HG02623 (cell line): Measurements from ENCODE around the gene RTN4R.

ENCODE experiments used
- ATAC-seq: cut with Tn5 transposase; IDR thresholded peaks from one replicate; pipeline ENCODE4 v1.9.1; 2021; ENCODE audit warnings: moderate library complexity; ENCODE audit not compliant: unreplicated experiment

The RTN4R gene

GRCh38 chr22:20231514-20232236, 36.4 kb downstream of the RTN4R start:
- ATAC-seq: no peak

GRCh38 chr22:20230777-20231420, 37.2 kb downstream of the RTN4R start:
- ATAC-seq: no peak

DNA sequence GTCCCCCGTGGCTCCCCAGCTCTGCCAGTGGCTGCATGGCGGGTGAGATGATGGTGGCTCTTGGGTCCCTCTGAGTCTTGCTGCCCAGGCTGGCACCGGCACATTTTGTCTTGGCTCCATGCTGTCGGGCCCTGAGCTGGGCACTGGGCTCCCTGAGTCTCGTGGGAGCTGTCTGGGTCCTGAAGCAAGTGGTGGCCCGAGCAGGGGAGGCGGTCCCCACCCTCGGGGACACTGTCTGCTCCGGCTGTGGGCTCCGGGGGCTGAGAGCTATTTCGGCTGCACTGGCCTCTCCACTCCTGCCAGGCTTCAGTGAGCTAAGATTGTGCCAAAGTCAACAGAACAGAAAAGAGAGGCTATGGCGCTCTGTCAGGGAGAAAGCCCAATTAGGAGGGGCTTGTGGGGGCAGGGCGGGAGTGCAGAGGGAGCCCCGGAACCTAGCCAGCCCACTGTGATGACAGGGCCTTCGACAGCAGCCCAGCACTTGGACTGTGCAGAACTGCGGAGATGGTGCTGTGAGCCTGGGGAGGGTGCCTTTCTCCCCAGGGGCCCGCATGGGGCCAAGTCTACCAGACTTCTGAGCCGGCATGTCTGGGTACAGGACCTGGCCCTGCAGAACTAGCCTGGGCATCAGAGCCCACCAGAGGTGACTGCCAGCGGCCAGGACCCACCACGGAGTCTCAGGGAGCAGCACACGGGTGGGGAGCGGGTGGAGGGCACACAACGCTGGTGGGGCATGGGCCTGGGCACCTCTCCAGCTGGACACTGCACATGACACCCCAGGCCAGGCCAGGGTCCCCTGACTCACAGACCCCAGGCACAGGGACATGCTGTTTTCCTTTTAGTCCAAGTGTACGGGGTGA, 38.0 kb downstream of the RTN4R start:
- no peak for ATAC-seq

DNA sequence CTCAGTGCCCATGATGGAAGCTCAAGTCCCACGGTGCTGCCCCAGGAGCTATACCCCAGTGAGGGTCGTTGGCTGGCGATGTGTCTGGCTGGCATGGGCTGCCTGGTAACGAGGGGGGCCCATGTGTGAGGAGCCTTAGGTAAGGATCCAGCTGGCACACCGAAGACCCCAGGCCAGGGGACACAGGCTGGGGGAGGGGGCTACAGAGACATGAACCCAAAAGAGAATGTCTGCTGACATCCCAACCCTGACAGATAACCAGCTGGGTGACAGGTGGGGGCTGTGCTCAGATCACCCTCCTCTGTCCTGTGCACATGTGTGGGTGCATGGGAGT, 39.2 kb downstream of the RTN4R start:
- no peak for ATAC-seq

GRCh38 chr22:20228055-20228938, 39.8 kb downstream of the RTN4R start:
- ATAC-seq: no peak

- ATAC-seq: no peak
Measured at GRCh38 chr22:20227363-20227762, 40.8 kb downstream of the RTN4R start.

DNA sequence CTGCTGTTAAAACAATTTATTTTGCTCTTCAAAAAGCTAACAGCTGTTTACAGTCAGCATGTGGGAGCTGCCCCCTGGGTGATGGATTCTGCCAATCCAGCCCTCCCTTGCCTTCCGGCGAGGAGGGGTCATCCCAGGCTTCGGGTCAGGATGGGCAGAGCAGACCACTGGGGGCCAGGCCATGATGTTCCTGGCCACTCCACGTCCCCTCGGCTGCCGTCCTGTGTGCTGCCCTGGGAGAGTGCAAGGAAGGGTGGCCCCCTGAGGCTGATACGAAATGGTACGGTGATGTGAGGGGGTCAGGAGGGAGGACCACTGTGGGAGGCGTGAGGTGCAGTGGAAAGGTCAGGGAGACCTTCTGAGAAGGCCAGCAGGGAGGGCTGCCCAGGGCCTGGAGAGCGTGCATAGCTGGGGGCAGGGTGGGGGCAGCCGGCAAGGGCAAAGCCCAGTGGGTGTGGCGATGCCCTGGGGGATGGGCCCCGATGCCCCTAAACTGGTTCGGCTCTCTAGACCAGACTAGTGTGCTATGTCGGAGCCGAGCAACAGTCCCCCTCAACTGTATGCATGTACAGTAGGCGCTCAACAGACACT, 41.3 kb downstream of the RTN4R start:
- no peak for ATAC-seq

DNA sequence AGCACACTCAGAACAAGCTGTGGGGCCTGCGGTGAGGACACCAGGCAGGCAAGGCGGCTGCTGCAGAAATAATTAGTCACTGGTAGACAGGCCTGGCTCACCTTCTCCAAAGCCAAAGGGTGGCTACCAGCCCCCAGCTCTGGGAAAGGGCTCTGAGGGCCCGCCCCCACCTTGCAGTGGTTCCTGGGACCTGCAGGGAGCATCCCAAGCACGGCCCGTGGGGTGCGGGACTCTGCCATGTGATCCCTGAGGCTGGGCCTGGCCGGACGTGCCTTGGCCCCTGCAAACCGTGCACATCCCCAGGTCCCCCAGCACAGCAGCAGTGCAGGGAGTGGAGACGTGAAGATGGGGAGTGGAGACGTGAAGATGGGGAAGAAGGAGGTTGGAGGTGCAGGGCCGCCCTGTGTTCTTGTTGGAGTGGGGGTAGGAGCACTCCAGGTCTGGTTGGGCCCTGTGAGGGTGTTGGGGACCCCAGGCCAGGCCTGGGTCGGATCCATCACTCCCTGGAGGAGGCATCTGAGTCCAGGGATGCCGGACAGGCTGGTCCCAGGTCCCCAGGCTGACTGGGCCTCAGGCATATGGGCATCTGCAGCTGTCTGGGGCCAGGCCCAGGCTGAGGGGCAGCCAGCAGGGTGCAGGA, 41.9 kb downstream of the RTN4R start:
- ATAC-seq: no peak

DNA sequence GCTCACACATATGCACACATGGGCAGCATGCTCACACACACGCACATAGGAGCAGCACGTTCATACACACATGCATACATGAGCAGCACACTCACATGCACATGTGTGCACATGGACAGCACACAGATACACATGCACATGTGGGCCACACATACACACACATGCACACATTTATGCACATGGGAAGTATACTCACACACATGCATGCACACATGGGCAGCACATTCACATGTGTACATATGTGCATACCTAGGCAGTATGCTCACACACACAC, 42.5 kb downstream of the RTN4R start:
- ATAC-seq: no peak

- ATAC-seq: no peak
Measured at GRCh38 chr22:20224917-20225692, 43.0 kb downstream of the RTN4R start.

DNA sequence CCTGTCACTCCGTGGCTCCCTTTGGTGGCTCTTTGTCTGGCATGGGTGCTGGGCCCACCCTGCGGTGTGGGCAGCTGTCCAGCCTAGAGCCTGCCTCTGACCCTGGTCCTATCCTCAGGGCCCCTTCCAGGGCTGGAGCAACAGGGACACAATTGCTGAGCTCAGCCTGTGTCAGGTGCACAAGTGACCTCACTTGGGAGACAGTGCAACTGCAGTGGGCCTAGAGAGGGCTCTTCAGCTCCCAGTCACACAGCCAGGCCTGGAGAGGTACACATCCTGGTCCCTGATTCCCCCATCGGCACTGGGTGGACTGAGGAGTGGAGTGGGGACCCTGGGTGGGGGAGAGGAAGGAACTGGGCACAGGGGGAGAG, 43.9 kb downstream of the RTN4R start:
- no peak for ATAC-seq

GRCh38 chr22:20223421-20224255, 44.5 kb downstream of the RTN4R start:
- no peak for ATAC-seq

DNA sequence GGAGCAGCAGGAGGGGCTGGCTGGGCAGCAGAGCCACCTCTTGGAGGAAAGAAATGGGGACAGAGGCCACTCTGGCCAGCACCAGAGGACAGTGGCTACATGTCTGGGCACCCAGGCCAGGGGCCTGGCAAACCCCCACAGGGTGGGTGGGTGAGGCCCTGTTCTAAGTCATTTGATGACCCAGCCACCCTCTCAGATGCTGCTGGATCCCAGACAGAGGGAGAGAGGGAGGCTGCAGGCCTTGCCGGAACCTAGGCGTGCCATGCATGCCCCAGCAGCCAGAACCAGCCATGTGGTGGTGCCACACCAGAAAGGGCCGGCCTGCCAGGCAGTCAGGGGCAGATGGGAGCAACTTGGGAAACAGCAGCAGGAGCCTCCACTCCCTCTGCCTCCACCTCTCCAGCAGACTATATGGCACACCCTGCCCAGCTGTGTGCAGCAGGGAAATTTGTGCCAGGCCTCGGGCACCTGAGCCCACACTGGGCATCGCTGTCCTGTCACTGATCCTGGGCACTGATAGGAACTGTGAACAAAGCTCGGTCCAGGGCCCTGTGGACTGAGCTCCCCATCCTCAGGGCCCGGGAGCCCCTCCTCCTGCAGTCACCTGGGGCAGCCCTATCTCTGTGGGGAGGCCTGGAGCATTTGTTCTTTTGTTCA, 45.2 kb downstream of the RTN4R start:
- no peak for ATAC-seq

DNA sequence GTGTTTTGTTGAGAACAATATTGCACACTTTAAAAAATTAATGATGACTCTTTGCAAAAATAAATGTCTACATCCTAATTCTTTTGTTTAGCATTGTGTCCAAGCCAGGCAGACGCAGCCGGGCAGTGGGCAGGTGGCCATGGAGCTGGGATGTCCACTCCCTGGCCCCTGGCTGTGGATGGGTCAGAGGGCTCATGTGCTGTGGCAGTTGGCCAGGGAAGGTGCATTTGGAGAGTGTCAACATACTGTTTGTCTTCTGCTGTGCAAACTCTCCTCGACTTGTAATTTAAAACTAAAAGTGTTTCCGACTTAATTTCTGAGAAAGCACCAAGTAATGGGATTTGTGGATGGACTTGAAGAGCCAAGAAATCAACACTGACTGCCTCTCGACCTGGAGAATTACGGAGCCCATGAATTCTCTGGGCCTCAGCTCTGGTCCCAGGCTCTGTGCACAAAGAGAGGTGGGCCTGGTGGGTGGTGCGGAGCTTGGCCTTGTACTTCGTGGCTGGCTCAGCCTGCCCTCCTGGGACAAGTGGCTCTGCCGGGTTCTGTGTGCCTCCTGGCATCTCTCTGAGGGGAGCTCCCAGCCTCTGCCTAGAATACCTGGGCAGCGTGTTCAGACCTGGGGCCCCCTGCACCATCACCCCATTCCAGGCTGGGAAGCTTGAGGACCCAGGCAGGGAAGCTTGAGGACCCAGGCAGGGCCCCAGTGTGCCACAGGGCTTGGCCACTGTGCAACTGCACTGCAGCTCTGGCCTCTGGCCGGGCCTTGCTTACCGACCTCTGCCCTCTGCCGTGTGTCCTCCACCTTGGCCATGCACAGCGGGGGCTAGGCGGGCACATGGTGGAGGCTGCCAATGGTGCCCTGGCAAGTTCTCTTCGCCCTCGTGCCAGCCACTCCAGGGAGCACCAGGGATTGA, 46.4 kb downstream of the RTN4R start:
- ATAC-seq: no peak

DNA sequence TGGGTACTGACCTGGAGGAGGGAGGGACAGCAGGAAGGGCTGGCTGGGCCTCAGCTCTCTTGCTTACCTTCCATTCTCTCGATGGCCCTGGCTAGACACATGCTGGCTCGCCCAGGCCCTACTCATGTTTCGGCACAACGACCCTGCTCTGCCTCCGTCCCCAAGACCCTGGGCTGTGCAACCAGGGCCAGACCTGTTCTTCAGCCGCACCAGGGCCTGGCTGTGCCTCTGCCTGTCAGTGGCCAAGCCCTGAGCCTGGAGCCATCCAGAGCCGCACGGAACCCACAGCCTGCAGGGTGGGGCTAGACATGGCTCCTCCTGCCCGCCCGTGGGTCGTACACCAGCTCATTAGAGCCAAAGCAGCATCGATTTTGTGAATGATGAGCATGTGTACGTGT, 47.5 kb downstream of the RTN4R start:
- no peak for ATAC-seq

DNA sequence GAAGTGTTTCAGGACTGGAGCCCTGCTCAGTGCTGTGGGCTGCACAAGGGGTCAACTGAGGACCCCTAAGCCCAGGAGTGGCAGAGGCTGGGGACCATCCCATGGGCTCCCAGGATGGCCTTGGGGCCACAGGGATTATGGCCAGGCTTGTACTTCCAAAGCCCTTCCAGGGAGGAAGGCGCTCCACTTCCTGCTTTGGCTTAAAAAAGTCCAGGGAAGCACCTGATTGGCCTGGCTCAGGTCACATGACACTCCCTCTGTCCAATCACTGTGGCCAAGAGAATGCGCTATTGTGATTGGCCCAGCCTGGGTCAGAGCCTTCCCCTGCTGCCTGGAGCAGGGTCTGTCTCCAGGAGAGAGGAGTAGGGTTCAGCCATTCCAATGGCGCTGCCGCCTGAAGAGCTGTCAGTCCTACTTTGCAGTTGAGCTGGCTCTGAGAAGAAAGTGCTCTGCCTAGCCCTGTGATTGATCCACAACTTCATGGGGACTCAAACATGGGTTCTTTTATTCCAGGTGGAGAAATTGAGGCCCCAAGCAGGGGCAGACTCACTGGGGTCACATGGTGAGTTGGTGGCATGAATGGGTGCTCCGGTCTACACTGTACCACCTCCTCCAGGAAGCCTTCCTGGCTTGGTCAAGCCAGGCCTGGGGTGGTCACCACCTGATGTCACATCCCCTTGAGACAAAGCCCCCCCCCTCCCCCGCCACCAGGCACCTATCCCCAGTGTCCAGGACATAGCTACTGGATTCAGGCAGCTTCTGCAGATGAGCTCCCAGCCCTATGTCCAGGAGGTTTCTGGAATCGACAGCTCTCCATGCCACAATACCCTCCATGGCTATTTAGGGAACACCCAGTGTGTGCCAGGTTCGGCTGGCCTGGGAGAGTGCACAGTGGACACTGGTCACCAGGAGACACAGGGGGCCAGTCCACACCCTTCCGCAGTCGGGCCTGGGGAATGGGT, 48.2 kb downstream of the RTN4R start:
- ATAC-seq: no peak
